ENCODE measurements around the gene MAP3K5. TPM values are rescaled to one million over a fixed set of nuclear protein-coding genes. Genes with fewer than 3 reads are reported as not detected.

Gene MAP3K5
- total and polyA plus RNA-seq, 9 of the 15 experiments (the other 6 are each of a cell fraction or from before 2014, with no cell fraction given) = 2.2 to 13.0 (median 9.9) TPM

GRCh38 chr6:136525586-136526195, 266.6 kb downstream of the MAP3K5 start (continued):
- TF ChIP-seq SETDB1 (IDR thresholded peaks at IDR 0.05; ENCODE audit: low read length) (no peak), MEIS2 (IDR thresholded peaks at IDR 0.05; ENCODE audit: partially characterized antibody) (no peak), TBL1XR1 (IDR thresholded peaks at IDR 0.05; ENCODE audit: low read length in 2 of 2) (no peak), CTCF (IDR thresholded peaks at IDR 0.05 in 2 of 3, conservative IDR thresholded peaks at IDR 0.05 in 1 of 3; ENCODE audit: insufficient read depth in 2 of 3, low read depth in 1 of 3, low read length in 3 of 3) (peak in 2 of 3 experiments; percentile 26 to 38; a peak in 2 of 6 replicates), ZBTB17 (CRISPR knock-in tag; IDR thresholded peaks at IDR 0.05) (no peak)

GRCh38 chr6:136524936-136525413, 267.3 kb downstream of the MAP3K5 start:
- DNase-seq (ENCODE audit: extremely low read depth in 1 of 4, low spot score in 3 of 4) (peak in 1 of 4 experiments; percentile 20), ATAC-seq (peak; percentile 37; the same call in 2 of the 3 replicates), FAIRE-seq (peak; percentile 44)
- Histone ChIP-seq H3K36me3 (ENCODE audit: control insufficient read depth, insufficient read depth, low read length) (no peaks in the 10 kb centered on the region), H3K4me1 (replicated peaks in 1 of 2; ENCODE audit: control insufficient read depth in 2 of 2, insufficient read depth in 2 of 2, low read length in 2 of 2) (0 out of 5 replicates have a peak, but pooled peaks cover 0 to 3% of the 10 kb centered on the region in 2 experiments), H3K79me2 (ENCODE audit: control insufficient read depth, insufficient read depth, low read length) (no peaks in the 10 kb centered on the region), H3K4me2 (ENCODE audit: insufficient read depth, low read length) (no peak overlapping the region), H2AFZ (ENCODE audit: low read depth, low read length) (no peak overlapping the region), H4K20me1 (replicated peaks; ENCODE audit: control insufficient read depth, insufficient read depth, low read length) (no peaks in the 10 kb centered on the region), H3K9me3 (replicated peaks; ENCODE audit: control insufficient read depth, insufficient read depth, low read depth, low read length) (no peaks in the 10 kb centered on the region), H3K4me3 (no peak overlapping the region), H3K9ac (ENCODE audit: insufficient read depth in 1 of 2, low read depth in 2 of 2, low read length in 2 of 2) (no peak overlapping the region), H3K27me3 (ENCODE audit: control insufficient read depth in 2 of 2, insufficient read depth in 2 of 2, low read length in 2 of 2) (peaks cover 0 to 19% of the 10 kb centered on the region in 2 experiments; a peak in 3 of 5 replicates), H3K27ac (ENCODE audit: extremely low read depth, low read depth, low read length) (no peak overlapping the region), H3K9me1 (ENCODE audit: control insufficient read depth, insufficient read depth, low read length) (no peaks in the 10 kb centered on the region)
- BruUV-seq (replicated peaks) = no TSS peak
- TF ChIP-seq NR2C2 (CRISPR knock-in tag; IDR thresholded peaks at IDR 0.05) (no peak), NR2C2 (tag; IDR thresholded peaks at IDR 0.05) (0 out of 2 replicates have a peak, but pooled peaks have one; percentile 14), BHLHE40 (IDR thresholded peaks at IDR 0.05; ENCODE audit: low read length) (no peak), ZFPM2 (CRISPR knock-in tag; IDR thresholded peaks at IDR 0.05) (no peak), SPI1 (IDR thresholded peaks at IDR 0.05; ENCODE audit: borderline replicate concordance, low read depth, low read length) (peak; percentile 56; the same call in 1 of the 2 replicates), POLR2B (IDR thresholded peaks at IDR 0.05; ENCODE audit: low read depth, partially characterized antibody) (no peak), TRIM28 (IDR thresholded peaks at IDR 0.05) (no peak), SMARCC2 (IDR thresholded peaks at IDR 0.05; ENCODE audit: low read depth) (no peak), FUS (optimal IDR thresholded peaks at IDR 0.05; ENCODE audit: low read depth, low read length) (no peak), ZNF143 (CRISPR knock-in tag; IDR thresholded peaks at IDR 0.05) (no peak), CBFA2T2 (conservative IDR thresholded peaks at IDR 0.05) (0 out of 2 replicates have a peak, but pooled peaks have one; percentile 3), ZNF263 (CRISPR knock-in tag; IDR thresholded peaks at IDR 0.05; ENCODE audit: borderline replicate concordance) (peak; percentile 71; the same call in 1 of the 2 replicates), NCOA1 (IDR thresholded peaks at IDR 0.05; ENCODE audit: low read depth) (no peak)
- intact Hi-C loops (cut with micrococcal nuclease) (no loop called here), in situ Hi-C loops (cut with MboI) (loop anchor here (25.0 kb wide), 1 partner anchor 188 kb away; no protein-coding TSS in a partner anchor)
- ChIA-PET POLR2A (interaction anchor here (0.6 to 2.6 kb wide), 4 partner anchors 9 to 516 kb away, joined by 3 to 8 read pairs (median 4); no protein-coding TSS in a partner anchor), CTCF (ENCODE audit: low intra/inter-chr PET ratio) (no interaction called here)
- WGBS (ENCODE audit: insufficient coverage, low coverage, missing lambda C conversion rate) = 12% methylated on average over 2 of the region's 2 CpGs
